Stimulated activated naive CD8-positive, alpha-beta T cell treated with anti-CD3 and anti-CD28 coated beads, Interleukin-15, Interleukin-2, amounts not matched to agents 100 U/mL and 50 U/mL, for 24 hours (primary cell): Measurements from ENCODE around the gene FADD.

ENCODE experiments used
- ATAC-seq: fragments of 150-1000 bp; cut with Tn5 transposase; one replicate; pipeline ENCODE4 v1.10.0; 2021
- DNase-seq: peaks from one replicate; pipeline ENCODE4 v3.0.0; 2021

The FADD gene

GRCh38 chr11:70202920-70203750 is at the start of gene FADD:
TSS of gene FADD (plus strand) at chr11:70203296. CDS start at chr11:70203460, 164 bp downstream.
- DNase-seq: peak; percentile 90
- peak; percentile 50 for ATAC-seq

GRCh38 chr11:70155386-70155785 is 47.7 kb upstream of the FADD start:
- no peak for ATAC-seq
- no peak for DNase-seq

GRCh38 chr11:70156291-70157037 is 46.6 kb upstream of the FADD start:
- DNase-seq: no peak
- ATAC-seq: no peak

- DNase-seq (no peak), ATAC-seq (no peak)
Observed at GRCh38 chr11:70158201-70158600, 44.9 kb upstream of the FADD start.

GRCh38 chr11:70158757-70159389 is 44.2 kb upstream of the FADD start:
- no peak for DNase-seq
- no peak for ATAC-seq

GRCh38 chr11:70159627-70160570 is 43.2 kb upstream of the FADD start:
- DNase-seq (no peak), ATAC-seq (no peak)

GRCh38 chr11:70161043-70161625 is 42.0 kb upstream of the FADD start:
- ATAC-seq: no peak
- DNase-seq: no peak

- ATAC-seq: no peak
- no peak for DNase-seq
Observed at GRCh38 chr11:70164705-70165104, 38.4 kb upstream of the FADD start.

GRCh38 chr11:70167120-70167519 is 36.0 kb upstream of the FADD start:
- DNase-seq (no peak), ATAC-seq (no peak)

GRCh38 chr11:70167723-70168404 is 35.2 kb upstream of the FADD start:
- ATAC-seq (no peak), DNase-seq (no peak)

GRCh38 chr11:70168405-70168754 is 34.7 kb upstream of the FADD start:
- ATAC-seq: no peak
- DNase-seq: no peak

- ATAC-seq: no peak
- no peak for DNase-seq
Observed at GRCh38 chr11:70169127-70169526, 34.0 kb upstream of the FADD start.

- DNase-seq (no peak), ATAC-seq (no peak)
Observed at GRCh38 chr11:70169632-70170031, 33.5 kb upstream of the FADD start.

- ATAC-seq: no peak
- no peak for DNase-seq
Observed at GRCh38 chr11:70170596-70171210, 32.4 kb upstream of the FADD start.

GRCh38 chr11:70173018-70173417 is 30.1 kb upstream of the FADD start:
- DNase-seq: no peak
- no peak for ATAC-seq

- ATAC-seq (no peak), DNase-seq (no peak)
Observed at GRCh38 chr11:70174547-70175235, 28.4 kb upstream of the FADD start.

- DNase-seq (no peak), ATAC-seq (no peak)
Observed at GRCh38 chr11:70175236-70175698, 27.8 kb upstream of the FADD start.

- ATAC-seq: peak; percentile 51
- peak; percentile 69 for DNase-seq
Observed at GRCh38 chr11:70176940-70177689, 26.0 kb upstream of the FADD start.

GRCh38 chr11:70180906-70181305 is 22.2 kb upstream of the FADD start:
- ATAC-seq (no peak), DNase-seq (no peak)
